ENCODE results near the gene BBS9. TPM values are rescaled to one million over a fixed set of nuclear protein-coding genes. Genes with fewer than 3 reads are reported as not detected.

The BBS9 gene
- polyA plus RNA-seq, 10 donors: 13.5 to 26.9 (median 16.7) TPM

DNA sequence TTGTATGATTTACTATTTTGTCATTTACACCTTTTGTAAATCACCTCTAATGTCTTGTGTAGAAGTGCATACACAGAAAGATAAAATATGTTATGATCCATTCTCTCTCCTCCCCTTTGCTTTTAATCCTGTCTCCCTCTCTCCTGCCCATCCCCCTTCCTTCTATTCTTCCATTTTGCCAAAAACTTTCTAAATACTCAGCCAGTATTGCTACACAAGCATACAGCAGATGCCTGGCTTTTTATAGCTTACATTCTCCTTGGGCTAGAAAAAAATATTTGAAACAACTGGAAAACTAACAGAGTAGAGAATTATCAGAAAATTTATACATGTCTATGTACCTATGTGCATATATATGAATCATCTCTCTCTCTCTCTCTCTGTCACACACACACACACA lies 467.3 kb downstream of the BBS9 start:
- DNase-seq: peak in 1 of 3 donors; percentile 59

DNA sequence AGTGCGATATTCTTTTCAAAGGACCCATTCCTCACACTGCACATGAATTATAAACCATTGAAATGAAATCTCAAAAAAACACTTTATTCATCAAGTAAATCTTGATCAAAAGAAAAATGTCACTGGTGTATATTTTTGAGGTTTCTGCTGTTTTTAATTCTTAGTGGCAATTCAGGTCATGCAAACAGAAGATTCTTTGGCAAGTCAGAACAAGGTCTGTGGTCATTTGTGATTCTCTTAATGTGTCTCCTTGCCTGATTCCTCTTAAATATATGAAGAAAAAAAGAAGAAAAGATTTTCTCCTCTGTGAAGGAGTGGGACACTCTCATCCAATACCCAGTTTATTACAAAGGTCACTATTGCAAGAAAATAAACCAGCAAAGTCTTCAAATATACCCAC lies 467.8 kb downstream of the BBS9 start:
- no peak for DNase-seq

DNA sequence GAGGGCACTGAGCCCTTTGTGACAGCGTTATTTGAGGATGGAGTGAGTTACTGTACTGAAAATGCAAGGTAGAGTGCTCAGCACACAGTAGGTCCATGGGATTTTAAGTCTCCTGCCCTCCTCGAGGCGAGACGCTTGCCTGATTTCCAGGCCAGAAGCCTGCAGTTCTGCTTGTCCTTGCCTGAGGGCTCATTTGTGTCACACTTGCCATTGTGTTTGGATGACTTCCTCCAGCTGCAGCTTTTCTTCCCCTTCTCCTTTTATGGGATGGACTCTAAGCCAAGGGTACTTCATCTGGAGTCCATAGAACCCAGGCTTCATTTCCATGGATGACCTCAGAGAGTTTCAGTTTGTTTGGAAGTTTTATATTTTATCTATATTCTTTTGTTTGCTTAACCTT lies 471.7 kb downstream of the BBS9 start:
- DNase-seq: no peak

DNA sequence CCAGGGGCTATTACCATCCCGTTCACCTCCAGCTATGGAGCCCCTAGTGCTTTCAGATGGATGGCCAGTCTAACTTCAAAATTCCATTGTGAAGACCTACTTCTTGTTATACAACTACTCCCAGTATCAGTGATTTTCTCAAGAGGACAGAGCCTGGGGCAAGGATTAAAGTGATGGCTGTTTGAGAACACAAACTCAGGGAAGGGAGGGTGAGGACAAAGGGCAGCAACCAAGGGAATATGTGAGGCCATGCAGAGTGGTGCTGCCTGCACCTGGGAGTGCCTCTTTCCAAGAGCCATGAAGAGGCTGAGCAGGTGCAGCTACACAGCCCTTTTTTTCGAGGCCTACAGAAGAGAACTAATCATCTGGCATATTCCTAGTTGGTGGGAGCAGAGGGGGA lies 472.5 kb downstream of the BBS9 start:
- no peak for DNase-seq

DNA sequence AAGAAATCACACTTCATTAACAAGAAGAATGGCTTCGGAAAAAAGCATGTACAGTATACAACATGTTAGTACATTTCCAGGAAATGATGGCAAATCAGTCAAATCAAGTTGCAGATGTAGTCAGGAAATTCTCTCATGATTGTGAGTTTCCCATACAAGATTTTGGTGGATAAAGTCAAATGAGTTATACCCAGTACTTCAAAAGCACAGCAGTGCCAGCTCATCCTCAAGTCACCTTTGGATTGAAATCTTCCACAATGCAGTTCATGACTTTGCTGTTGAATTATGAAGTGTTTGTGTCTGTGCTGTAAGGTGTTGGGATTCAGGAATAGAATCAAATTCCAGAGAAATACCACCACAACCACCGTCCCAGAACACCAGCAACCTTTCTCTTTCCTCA lies 474.7 kb downstream of the BBS9 start:
- DNase-seq: no peak

DNA sequence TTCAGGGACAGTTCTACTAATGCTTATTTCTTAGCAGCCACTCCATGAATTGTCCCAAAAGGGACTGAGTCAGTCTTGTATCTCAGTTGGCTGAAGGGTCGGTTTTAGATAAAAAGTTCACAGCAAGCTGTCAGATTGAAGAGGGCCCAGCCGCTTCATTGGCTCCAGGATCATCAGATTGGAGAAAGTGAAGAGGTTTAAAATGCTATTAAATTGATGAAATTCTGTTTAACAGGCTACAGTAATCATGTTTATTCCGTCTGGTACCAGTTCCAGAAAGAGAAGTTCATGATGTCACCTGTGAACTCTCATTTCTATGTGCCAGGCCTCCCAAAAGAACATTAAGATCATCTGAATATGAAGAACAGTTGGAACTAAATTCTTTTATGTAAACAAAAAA lies 481.6 kb downstream of the BBS9 start:
- no peak for DNase-seq

DNA sequence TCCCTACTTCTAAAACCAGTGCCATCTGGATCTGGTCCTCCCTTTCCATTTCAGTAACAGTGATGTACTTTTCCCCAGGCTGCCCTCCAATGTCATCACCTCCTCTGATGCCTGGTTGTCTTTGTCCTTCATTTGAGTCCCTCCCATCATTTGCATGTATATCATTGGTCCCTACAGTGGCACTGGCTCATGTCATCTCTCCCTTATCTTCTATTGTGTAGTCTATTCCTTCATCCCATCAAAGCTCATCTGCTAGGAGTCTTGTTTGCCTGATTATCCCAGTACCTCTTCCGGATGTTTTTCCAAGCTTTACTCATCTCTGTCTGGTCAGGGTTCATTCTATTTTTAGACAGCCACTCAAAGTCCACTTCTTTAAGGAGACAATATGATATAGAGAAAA lies 483.1 kb downstream of the BBS9 start:
- DNase-seq: no peak

DNA sequence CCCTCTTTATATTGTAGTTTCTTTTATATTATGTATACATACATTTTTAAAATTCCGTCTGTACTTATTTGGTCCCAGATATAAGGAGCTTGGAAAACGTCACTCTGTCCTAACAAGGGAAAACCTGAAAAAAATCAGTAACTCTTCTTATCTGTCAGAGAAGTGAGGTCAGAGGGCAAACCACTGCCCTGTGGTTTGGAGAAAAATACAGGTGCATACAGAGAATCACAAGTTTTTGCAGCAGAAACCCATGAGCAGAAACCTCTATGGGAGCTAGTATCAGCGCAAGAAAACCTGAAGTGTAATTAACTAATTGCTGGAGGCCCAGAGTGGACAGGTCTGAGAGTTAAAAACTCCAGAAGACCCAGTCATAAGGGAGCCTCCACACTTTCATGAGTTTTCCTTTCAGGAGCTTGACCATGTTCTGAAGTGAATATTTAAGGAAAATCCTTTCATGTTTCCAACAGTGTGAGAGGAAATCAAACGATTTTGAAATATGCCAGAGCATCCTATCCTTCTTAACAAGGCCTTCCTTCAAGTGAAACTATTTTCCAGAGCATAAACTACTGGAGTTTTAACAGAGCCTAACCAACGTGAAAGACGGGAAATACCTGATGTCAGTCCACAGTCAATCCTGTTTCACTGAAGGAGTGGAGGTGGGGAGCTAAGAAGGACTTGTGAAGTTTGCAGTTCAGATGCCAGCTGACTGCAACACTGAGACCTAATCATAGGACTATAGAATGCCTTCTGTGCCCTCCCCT lies 485.2 kb downstream of the BBS9 start:
- no peak for DNase-seq

DNA sequence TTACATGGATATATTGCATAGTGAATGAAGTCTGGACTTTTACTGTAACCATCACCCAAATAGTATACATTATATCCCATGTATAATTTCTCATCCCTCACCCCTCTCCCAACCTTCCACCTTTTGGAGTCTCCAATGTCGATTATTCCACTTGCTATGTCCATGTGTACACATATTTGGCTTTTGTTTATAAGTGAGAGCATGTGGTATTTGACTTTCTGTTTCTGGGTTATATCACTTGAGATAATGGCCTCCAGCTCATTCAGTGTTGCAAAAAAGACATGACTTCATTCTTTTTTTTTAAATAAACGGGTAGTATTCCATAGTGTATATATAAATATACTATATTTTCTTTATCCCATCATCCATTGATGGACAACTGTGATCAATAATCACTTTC lies 487.4 kb downstream of the BBS9 start:
- DNase-seq: no peak

DNA sequence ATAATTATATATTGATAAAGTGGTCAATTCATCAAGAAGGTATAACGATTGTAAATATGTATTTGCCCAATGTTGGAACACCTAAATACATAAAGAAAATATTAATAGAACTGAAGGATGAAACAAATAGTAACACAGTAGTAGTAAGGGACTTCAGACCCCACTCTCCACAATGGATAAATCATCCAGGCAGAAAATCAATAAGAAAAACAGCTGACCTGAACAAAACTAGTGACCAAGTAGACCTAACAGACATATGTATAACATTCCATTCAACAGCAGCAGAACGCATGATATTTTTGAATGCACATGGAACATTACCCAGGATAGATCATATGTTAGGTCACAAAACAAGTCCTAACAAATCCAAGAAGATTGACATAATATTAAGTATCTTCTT lies 489.9 kb downstream of the BBS9 start:
- DNase-seq: no peak

DNA sequence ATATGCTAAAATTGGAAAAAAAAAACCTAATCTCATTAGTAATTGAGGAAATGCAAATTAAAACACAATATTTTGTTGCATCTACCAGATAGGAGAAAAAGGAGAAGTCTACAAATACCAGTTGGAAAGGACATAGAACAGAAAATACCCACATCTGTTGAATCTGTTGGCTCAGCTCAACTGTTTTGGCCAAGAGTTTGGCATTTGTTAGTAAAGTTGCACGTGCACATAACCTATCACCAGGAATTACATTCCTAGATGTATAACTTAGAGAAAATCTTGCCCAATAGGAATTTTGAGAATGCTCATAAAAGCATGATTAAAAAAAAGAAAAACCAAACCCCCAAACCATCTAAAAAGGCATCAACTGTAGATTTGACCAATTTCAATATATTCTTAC lies 493.9 kb downstream of the BBS9 start:
- no peak for DNase-seq

DNA sequence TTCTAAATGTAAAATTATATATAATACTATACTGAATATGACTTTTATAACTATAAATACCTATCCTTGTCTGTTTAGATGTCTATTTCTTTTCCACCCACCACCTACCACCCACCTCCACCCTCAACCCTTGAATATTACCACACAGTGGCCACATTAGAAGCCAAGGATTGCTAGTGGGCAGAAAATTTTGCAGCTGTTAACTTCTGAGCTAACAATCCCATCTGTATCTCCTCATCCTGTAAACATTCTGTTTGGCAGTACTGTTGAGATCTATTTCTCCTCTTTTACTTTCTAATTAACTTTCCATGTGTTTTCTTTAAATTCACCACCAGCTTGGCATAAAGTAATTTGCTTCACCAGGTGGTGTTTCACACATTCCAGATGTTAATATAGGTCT lies 494.9 kb downstream of the BBS9 start:
- DNase-seq: no peak

DNA sequence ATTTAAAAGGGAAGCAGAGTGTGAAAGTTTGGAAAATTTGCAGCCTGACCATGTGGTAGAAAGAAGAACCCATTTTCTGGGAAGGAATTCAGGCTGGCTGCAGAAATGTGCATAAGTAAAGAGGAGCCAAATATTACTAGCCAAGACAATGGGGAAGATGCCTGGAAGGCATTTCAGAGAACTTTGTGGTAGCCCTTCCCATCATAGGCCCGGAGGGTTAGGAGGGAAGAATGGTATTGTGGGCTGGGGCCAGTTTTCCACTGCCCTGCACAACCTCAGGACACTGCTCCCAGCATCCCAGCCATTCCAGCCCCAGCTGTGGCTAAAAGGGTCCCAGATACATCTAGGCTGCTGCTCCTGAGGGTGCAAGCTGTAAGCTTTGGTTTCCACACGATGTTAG lies 497.5 kb downstream of the BBS9 start:
- DNase-seq: no peak

DNA sequence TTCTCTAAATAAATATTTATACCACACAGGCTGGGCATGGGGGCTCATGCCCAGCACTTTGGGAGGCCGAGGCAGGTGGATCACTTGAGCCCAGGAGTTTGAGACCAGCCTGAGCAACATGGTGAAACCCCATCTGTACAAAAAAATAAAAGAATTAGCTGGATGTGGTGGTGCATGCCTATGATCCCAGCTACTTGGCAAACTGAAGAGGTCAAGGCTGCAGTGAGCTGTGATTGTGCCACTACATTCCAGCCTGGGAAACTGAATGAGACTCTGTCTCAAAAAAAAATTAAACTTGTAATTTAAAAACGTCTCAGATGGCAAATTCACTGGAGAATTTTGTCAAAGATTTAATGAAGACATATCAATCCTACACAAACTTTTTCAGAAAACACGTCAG lies 498.4 kb downstream of the BBS9 start:
- no peak for DNase-seq

DNA sequence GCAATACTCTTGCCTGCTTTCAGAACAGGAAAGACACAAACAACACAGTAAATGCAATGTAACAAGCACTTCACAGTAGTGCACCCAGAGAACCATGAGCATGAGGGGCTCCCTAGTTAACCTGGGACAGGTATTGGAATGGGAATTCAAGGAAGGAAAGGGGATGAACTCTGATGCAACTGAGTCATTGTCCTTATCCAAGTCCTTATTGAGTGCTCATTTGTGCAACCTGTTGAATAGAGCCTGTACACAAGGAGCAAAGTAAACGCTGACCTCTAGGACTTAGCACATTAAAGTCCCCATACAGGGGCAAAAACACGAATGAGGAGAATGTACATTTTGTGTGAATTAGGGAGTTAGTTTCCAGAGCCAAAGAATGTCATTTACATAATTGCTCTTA lies 499.5 kb downstream of the BBS9 start:
- DNase-seq: no peak

DNA sequence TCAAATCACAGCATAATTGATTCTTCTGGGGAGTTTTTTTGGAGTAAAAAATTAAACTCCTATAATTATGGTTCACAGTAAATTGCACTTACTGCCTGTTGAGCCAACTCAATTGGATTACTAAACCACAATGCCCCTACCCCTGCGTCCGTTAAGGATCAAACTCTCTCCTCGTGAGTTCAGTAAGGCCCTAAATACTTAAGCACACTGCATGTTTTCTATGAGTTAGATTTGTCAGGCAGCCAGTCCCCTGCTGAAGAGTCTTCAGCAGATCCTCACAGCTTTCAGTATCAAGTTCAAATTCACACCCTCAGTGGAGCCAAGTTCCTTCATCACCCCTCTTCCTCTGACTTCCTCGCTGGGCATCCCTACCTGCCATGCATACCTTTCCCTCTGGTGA lies 501.0 kb downstream of the BBS9 start:
- no peak for DNase-seq

DNA sequence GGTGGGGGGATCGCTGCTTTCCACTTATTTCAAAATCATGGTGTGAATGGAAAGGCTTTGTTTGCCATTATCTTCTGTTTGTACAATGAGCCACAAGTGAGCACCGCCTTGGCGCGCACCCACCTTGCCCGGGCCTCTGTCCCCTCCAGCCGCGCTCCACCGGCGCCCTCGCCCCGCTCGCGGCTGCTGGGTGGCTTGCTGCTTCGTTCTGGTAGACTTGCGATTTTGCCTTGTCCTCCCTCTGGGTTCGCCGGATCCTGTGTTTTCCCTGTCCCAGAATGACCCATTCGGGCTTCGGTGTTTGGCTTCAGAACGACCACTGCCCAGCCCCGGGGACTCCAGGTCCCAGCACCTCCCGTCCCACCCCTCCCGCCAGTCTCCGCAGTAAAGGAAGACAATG lies 503.0 kb downstream of the BBS9 start:
- DNase-seq: no peak

DNA sequence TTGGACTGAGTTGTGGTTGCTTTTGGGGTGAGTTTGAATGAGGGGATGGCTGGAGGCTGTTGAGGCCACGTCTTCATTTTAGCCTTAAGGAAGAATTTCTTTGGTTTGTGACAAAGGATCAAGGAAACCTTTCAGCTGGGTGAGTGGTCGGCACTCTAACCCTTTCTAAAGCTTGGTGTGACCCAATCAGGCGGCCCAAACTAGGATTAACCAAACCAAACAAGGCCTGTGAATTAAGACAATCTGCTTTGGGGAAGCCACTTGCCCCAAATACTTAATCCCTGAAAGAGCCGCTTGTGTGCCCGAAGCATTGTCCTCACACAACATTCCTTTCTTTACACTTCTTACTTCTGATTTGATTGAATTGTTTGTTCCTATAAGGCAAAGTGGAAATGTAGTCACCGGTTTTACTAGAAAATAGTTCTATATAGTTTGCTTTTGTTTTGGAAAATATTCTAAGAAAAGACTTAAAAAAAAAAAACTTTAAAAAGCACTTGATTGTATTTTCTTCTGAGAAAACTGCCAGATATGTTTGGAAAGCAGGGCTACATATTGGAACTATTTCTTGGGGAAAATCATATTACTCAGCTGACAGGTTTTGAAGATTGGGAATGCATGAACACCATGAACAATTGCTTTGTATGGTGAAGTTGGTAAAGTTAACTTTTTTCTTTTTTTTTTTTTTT lies 503.6 kb downstream of the BBS9 start:
- DNase-seq: peak in 1 of 3 donors; percentile 38

DNA sequence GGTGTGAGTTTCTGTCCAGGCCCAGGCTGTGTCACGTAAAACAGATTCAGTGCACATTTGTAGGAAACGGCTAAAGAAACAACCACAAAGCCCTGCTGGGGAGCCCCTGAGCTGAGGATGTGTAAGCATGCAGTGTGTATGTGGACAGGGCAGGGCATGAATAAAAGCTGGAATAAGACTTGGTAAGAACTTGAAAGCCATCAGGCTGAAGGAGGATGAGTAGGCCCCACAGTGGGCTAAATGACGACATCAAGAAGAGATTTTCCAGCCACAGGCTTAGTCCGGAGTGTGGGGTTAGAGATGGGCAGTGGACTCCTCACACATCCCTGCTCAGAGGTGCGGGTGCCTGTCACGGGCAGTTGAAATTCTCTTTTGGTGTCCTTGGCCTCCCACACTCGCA lies 505.2 kb downstream of the BBS9 start:
- DNase-seq: no peak

DNA sequence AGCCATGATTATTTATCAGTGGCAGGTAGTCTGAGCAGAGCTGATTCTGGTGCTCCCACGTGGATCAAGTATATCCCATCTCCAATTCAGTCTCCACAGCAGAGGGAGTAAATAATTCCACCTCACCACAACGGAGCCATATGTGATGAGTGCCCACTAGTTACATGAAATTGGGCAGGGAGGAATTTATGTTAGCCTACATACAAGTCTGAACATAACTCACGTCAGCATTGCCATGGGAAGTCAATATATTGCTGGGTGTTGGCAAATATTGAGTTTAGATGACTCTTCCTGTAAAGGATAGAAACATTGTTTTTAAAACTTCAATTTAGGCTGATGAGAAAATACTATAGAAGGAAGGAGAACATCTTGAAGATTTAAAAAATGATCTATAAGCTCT lies 507.0 kb downstream of the BBS9 start:
- no peak for DNase-seq

DNA sequence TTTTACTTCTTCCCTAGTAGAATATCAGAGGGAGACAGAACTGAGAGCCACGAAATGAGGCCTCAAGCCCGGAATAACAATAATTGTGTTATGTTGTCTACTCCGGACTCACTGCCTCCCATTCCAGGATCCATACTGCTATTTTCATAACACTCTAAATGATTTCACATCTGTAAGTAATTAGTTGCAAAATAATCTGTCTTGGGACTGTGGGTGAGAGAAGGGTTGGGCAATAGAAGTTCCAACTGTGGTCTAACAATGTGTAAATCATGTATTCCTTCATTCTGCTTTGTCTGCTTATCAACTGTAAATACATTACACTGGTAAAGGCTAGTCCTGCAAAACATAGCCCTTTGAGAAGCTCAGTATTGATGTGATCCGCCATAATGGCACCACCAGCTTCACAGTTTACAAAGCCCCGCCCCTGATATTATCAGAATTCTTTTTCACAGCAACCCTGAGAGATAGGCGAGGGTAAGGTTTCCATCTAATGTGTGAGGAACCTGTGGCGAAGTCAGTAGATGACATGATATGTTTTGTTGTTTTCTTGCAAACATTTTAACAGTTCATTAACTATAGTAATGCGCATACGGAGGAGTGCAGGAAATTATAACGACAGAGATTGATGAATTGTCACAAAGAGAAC lies 510.3 kb downstream of the BBS9 start:
- peak in 2 of 3 donors; percentile 44 to 52 for DNase-seq

DNA sequence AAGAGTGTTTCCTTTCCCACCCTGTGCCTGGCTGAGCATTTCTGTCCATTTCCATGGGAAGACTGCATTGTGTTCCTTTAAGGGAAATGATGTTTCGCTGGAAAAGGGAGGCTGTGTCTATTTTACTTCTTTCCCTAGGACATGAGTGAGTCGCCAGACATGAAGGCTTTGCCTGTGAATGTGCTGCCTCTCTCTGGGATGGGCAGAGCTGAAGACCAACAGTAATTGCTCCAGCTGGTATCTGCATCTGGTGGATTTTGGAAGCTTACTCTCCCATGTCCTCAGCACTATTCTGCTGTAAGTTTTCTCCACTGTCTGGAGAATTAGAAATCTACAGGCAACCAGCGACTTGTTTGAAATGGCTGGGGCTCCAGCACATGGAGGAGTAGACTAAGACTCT lies 511.4 kb downstream of the BBS9 start:
- no peak for DNase-seq

DNA sequence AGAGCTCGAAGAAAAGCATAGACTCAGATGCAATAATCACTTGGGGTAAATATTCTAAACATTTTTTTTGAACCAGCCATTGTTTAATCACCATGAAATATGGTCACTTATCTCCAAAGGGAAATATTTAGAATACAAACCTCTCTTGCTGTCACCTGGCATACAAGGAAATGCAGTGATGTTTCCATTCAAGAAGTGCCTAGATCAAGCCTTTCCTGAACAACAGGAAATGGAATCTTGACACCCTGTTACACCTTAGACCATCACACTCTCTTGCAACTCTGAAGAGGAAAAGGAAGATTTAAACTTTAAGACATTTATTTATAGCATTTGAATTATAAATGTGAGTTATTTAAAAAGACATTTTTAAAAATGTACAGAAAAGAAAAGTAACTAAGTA lies 512.9 kb downstream of the BBS9 start:
- DNase-seq: no peak

Measured in muscle of back (tissue), 11 donors.